Common myeloid progenitor, CD34-positive (primary cell): ENCODE measurements around the gene MGAT5.

ENCODE experiments used
- CTCF ChIA-PET: fragments of 350-600 bp; sonication (Branson Sonifier 250); formaldehyde crosslinking; loops from one replicate; lab custom pipeline; 2021; ENCODE audit warnings: antibody characterized with exemption; lab: Charles Lee
- POLR2A ChIA-PET: fragments of 350-600 bp; sonication (Branson Sonifier 250); formaldehyde crosslinking; loops from one replicate; lab custom pipeline; 2021; ENCODE audit warnings: antibody characterized with exemption; lab: Charles Lee
- DNase-seq, 3 donors: peaks; one replicate each; pipeline versions ENCODE4 v3.0.0 to v3.0.0-alpha.2; 2013
- H3K27ac ChIP-seq, 2 experiments: 1 replicate in 1 of 2; 2 replicates in 1 of 2; pipeline ENCODE4 v1.7.0; 2013; ENCODE audit warnings: inconsistent platforms in 2 of 2, low read length in 2 of 2, mild to moderate bottlenecking in 2 of 2, low read depth in 1 of 2, moderate library complexity in 1 of 2; ENCODE audit not compliant: severe bottlenecking in 2 of 2, insufficient read depth in 1 of 2, poor library complexity in 1 of 2
- H3K27me3 ChIP-seq, 5 experiments: replicated peaks in 2 of 5; 1 replicate in 3 of 5; 2 replicates in 2 of 5; pipeline versions ENCODE4 v1.6.1 to v1.7.0; 2013; ENCODE audit warnings: low read length in 4 of 5, mild to moderate bottlenecking in 2 of 5, moderate library complexity in 2 of 5, inconsistent platforms in 1 of 5; ENCODE audit not compliant: insufficient read depth in 5 of 5, control insufficient read depth in 4 of 5
- H3K36me3 ChIP-seq, 4 experiments: 1 replicate in 2 of 4; 2 replicates in 2 of 4; pipeline versions ENCODE4 v1.6.1 to v1.7.0; 2013; ENCODE audit warnings: low read length in 3 of 4, control low read depth in 1 of 4, mild to moderate bottlenecking in 1 of 4; ENCODE audit not compliant: control insufficient read depth in 4 of 4, insufficient read depth in 4 of 4
- H3K4me1 ChIP-seq, 4 experiments: 1 replicate in 3 of 4; 2 replicates in 1 of 4; pipeline versions ENCODE4 v1.6.1 to v1.7.1; 2013; ENCODE audit warnings: low read length in 3 of 4, mild to moderate bottlenecking in 3 of 4, control low read depth in 1 of 4, inconsistent platforms in 1 of 4, moderate library complexity in 1 of 4; ENCODE audit not compliant: control insufficient read depth in 4 of 4, insufficient read depth in 4 of 4; ENCODE audit errors: control extremely low read depth in 1 of 4
- H3K4me3 ChIP-seq, 7 experiments: 1 replicate in 4 of 7; 2 replicates in 3 of 7; pipeline versions ENCODE4 v1.5.1 to v1.7.0; 2013; ENCODE audit warnings: mild to moderate bottlenecking in 7 of 7, low read length in 6 of 7, moderate library complexity in 6 of 7, inconsistent platforms in 2 of 7, low read depth in 2 of 7, control low read depth in 1 of 7; ENCODE audit not compliant: insufficient read depth in 4 of 7, control insufficient read depth in 1 of 7; ENCODE audit errors: extremely low read depth in 1 of 7
- H3K9me3 ChIP-seq, 5 experiments: 1 replicate in 4 of 5; 2 replicates in 1 of 5; pipeline versions ENCODE4 v1.6.1 to v1.7.1; 2013; ENCODE audit warnings: low read length in 4 of 5, mild to moderate bottlenecking in 2 of 5, inconsistent platforms in 1 of 5, low read depth in 1 of 5, moderate library complexity in 1 of 5; ENCODE audit not compliant: control insufficient read depth in 4 of 5, insufficient read depth in 2 of 5; ENCODE audit errors: control extremely low read depth in 1 of 5
- WGBS: methylation state at CpG from one replicate; pipeline ENCODE4 v1.1.5; 2013; ENCODE audit not compliant: insufficient coverage; 5-methylcytosine and 5-hydroxymethylcytosine counted together

MGAT5 gene

DNA sequence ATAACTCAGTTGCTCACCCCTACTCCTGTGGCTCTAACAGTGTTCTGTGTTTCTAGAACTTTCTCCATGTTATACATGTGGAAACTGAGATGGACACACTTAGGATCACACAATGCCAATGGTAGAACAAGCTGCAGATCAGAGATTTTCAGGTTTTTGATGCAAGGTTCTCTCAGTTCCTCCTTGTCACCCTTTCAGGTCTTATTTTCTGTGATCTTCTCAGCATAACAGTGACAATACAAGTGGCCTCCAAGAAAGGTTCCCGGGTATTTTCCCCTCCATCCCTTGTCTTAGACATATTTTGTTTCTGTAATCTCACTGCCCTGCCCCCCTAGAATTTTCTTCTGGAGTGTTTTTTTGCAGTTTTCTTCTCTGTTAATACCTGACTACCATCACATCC lies 6.2 kb upstream of the MGAT5 start:
- Histone ChIP-seq H3K4me1 (peaks cover 9 to 41% (median 30%) of the 10 kb centered on the region in 4 experiments), H3K27ac (no peak overlapping the region), H3K27me3 (no peaks in the 10 kb centered on the region), H3K9me3 (no peaks in the 10 kb centered on the region), H3K36me3 (no peaks in the 10 kb centered on the region), H3K4me3 (no peak overlapping the region)
- ChIA-PET POLR2A (no interaction called here), CTCF (interaction anchor here (1.0 kb wide), 1 partner anchor 72 kb away, joined by 3 read pairs; no protein-coding TSS in a partner anchor)
- WGBS, result 100% methylated on average over 1 of the region's 1 CpG
- no peak for DNase-seq

DNA sequence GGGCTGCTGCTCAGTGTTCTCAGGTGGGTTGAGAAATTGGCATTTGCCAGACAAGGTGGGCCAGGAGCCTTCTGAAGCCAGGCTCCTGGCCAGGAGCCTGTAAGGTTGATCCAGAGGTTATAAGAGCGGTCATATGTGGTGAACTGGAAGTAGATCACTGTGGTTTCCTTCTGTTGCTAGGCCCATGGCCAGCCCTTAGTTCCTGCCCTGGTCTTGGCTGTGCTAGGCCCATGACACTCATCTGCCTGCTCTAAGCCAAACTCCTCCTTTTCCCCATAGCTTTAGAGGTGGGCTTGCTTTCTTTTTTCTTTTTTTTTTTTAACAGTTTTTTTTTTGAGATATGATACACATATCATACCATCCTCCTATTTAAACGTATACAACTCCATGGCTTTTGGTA lies 5.0 kb upstream of the MGAT5 start:
- ChIA-PET CTCF (interaction anchor here (1.0 kb wide), 1 partner anchor 71 kb away, joined by 3 read pairs; no protein-coding TSS in a partner anchor), POLR2A (no interaction called here)
- Histone ChIP-seq H3K9me3 (no peaks in the 10 kb centered on the region), H3K4me3 (no peak overlapping the region), H3K27ac (no peak overlapping the region), H3K36me3 (peaks cover 0 to 4% (median 0%) of the 10 kb centered on the region in 4 experiments), H3K27me3 (no peaks in the 10 kb centered on the region), H3K4me1 (peaks cover 18 to 51% (median 37%) of the 10 kb centered on the region in 4 experiments)
- 100% methylated on average over 1 of the region's 2 CpGs for WGBS
- DNase-seq, result no peak

DNA sequence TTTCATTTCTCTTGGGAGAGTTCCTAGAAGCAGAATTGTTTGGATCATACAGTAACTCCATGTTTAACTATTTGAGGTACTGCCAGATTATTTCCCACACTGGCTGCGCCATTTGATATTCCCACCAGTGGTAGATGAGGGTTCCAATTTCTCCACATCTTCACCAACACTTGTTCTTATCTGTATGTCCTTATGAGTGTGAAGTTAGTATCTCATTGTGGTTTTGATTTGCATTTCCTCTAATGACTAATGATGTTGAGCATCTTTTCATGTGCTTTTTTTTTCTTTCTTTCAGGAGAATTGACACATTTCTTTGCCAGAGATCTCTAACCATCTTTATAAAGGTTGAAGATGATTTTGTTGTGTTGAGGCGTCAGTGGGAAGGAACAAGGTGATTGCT lies 4.1 kb upstream of the MGAT5 start:
- POLR2A ChIA-PET, result no interaction called here
- CTCF ChIA-PET, result interaction anchor here (0.6 to 2.1 kb wide), 3 partner anchors 11 to 132 kb away, joined by 3 to 11 read pairs (median 4); no protein-coding TSS in a partner anchor
- H3K9me3 ChIP-seq, result no peaks in the 10 kb centered on the region
- peaks cover 23 to 56% (median 41%) of the 10 kb centered on the region in 4 experiments for H3K4me1 ChIP-seq
- DNase-seq, result peak in 1 of 3 donors; percentile 40
- no peak overlapping the region for H3K4me3 ChIP-seq
- no peaks in the 10 kb centered on the region for H3K27me3 ChIP-seq
- no peak overlapping the region for H3K27ac ChIP-seq
- peaks cover 0 to 11% (median 0%) of the 10 kb centered on the region in 4 experiments for H3K36me3 ChIP-seq
- WGBS, result 100% methylated on average over 1 of the region's 2 CpGs

- whole genome bisulfite sequencing, result 98% methylated on average over 5 of the region's 8 CpGs
- Histone ChIP-seq H3K36me3 (peaks cover 0 to 14% (median 0%) of the 10 kb centered on the region in 4 experiments), H3K27ac (no peak overlapping the region), H3K9me3 (no peaks in the 10 kb centered on the region), H3K4me3 (no peak overlapping the region), H3K4me1 (peaks cover 19 to 51% (median 31%) of the 10 kb centered on the region in 4 experiments), H3K27me3 (no peaks in the 10 kb centered on the region)
- CTCF ChIA-PET, result interaction anchor here (0.7 to 2.1 kb wide), 5 partner anchors 10 to 161 kb away, joined by 3 to 11 read pairs (median 4); no protein-coding TSS in a partner anchor
- peak in 2 of 3 donors; percentile 33 to 51 for DNase-seq
- POLR2A ChIA-PET, result interaction anchor here (0.6 kb wide), 1 partner anchor 1547 kb away, joined by 5 read pairs; no protein-coding TSS in a partner anchor
Observed at GRCh38 chr2:134250840-134251461, 2.9 kb upstream of the MGAT5 start.

- no peaks in the 10 kb centered on the region for H3K27me3 ChIP-seq
- H3K36me3 ChIP-seq, result peaks cover 0 to 15% (median 0%) of the 10 kb centered on the region in 4 experiments
- peak overlapping the region in 1 of 7 experiments; percentile 4 for H3K4me3 ChIP-seq
- ChIA-PET POLR2A (no interaction called here), CTCF (interaction anchor here (1.0 kb wide), 1 partner anchor 40 kb away, joined by 3 read pairs; no protein-coding TSS in a partner anchor)
- peaks cover 18 to 40% (median 25%) of the 10 kb centered on the region in 4 experiments for H3K4me1 ChIP-seq
- peak in 2 of 3 donors; percentile 53 to 67 for DNase-seq
- no peaks in the 10 kb centered on the region for H3K9me3 ChIP-seq
- WGBS, result 30% methylated on average over 4 of the region's 4 CpGs
- no peak overlapping the region for H3K27ac ChIP-seq
Observed at GRCh38 chr2:134252092-134252750, 1.7 kb upstream of the MGAT5 start.

GRCh38 chr2:134253117-134253704 lies 661 bp upstream of the MGAT5 start:
- Histone ChIP-seq H3K4me3 (no peak overlapping the region), H3K4me1 (peaks cover 22 to 46% (median 27%) of the 10 kb centered on the region in 4 experiments), H3K27me3 (no peaks in the 10 kb centered on the region), H3K9me3 (no peaks in the 10 kb centered on the region), H3K27ac (no peak overlapping the region), H3K36me3 (peaks cover 0 to 15% (median 0%) of the 10 kb centered on the region in 4 experiments)
- CTCF ChIA-PET, result interaction anchor here (0.9 to 2.3 kb wide), 6 partner anchors 8 to 158 kb away, joined by 3 to 9 read pairs (median 4); no protein-coding TSS in a partner anchor
- 94% methylated on average over 4 of the region's 4 CpGs for WGBS
- DNase-seq, result no peak
- POLR2A ChIA-PET, result no interaction called here
